Stimulated activated CD4-positive, alpha-beta T cell treated with anti-CD3 and anti-CD28 coated beads, Interleukin-4, amount 100 ng/mL, for 48 hours (primary cell): ENCODE measurements around the gene GRK1.
"Not testable (repeated sequence)": the region's sequence is repeated elsewhere in the genome, so short reads cannot be mapped to it uniquely, and the experiment has no call there.

ENCODE experiments used
- DNase-seq, 2 donors: peaks; one replicate each; pipeline ENCODE4 v3.0.0-alpha.2; 2020; ENCODE audit warnings: low read depth in 2 of 2

The GRK1 gene

GRCh38 chr13:113743366-113744195 is 76.6 kb downstream of the GRK1 start:
- DNase-seq, result no peak

GRCh38 chr13:113744197-113745000 is 77.4 kb downstream of the GRK1 start:
- no peak for DNase-seq

- DNase-seq, result no peak
These were observed 78.0 kb downstream of the GRK1 start for GRCh38 chr13:113745059-113745458.

GRCh38 chr13:113745500-113746142 is 78.6 kb downstream of the GRK1 start:
- not testable (repeated sequence) for DNase-seq

- no peak for DNase-seq
These were observed 79.1 kb downstream of the GRK1 start for GRCh38 chr13:113746143-113746525.

- DNase-seq, result no peak
These were observed 79.7 kb downstream of the GRK1 start for GRCh38 chr13:113746671-113747070.

- DNase-seq, result no peak
These were observed 80.3 kb downstream of the GRK1 start for GRCh38 chr13:113747291-113747833.

GRCh38 chr13:113748101-113748861 is 81.3 kb downstream of the GRK1 start:
- no peak for DNase-seq

- no peak for DNase-seq
These were observed 81.9 kb downstream of the GRK1 start for GRCh38 chr13:113748862-113749451.

GRCh38 chr13:113749507-113749906 is 82.5 kb downstream of the GRK1 start:
- DNase-seq, result no peak

GRCh38 chr13:113749967-113750366 is 82.9 kb downstream of the GRK1 start:
- no peak for DNase-seq

GRCh38 chr13:113750554-113751399 is 83.8 kb downstream of the GRK1 start:
- DNase-seq, result no peak

GRCh38 chr13:113751491-113751890 is 84.5 kb downstream of the GRK1 start:
- no peak for DNase-seq

GRCh38 chr13:113752211-113752986 is 85.4 kb downstream of the GRK1 start:
- not testable (repeated sequence) for DNase-seq

- no peak for DNase-seq
These were observed 86.2 kb downstream of the GRK1 start for GRCh38 chr13:113753171-113753570.

GRCh38 chr13:113754242-113754641 is 87.2 kb downstream of the GRK1 start:
- DNase-seq, result no peak

GRCh38 chr13:113754691-113755090 is 87.7 kb downstream of the GRK1 start:
- DNase-seq, result no peak

- DNase-seq, result no peak
These were observed 89.5 kb downstream of the GRK1 start for GRCh38 chr13:113756441-113757097.
